Spleen (tissue), 11 donors: Measurements from ENCODE around the gene NEDD4. TPM values are rescaled to one million over a fixed set of nuclear protein-coding genes. Genes with fewer than 3 reads are reported as not detected.

Source experiments
- DNase-seq: peaks from one replicate; pipeline ENCODE4 v3.0.0-alpha.2; 2020
- H3K27ac ChIP-seq, 8 donors: fragments of 200-600 bp; sonication (generic) in 7 of 8; 1 replicate in 4 of 8; 2 replicates in 4 of 8; pipeline versions ENCODE4 v1.5.0 to v1.8.0; 2016 to 2021; ENCODE audit warnings: inconsistent platforms in 4 of 8, mild to moderate bottlenecking in 4 of 8, moderate library complexity in 1 of 8
- H3K27me3 ChIP-seq, 7 donors: fragments of 200-600 bp; sonication (generic) in 6 of 7; replicated peaks in 1 of 7; 1 replicate in 4 of 7; 2 replicates in 3 of 7; pipeline versions ENCODE4 v1.5.0 to v1.8.0; 2016 to 2021; ENCODE audit warnings: inconsistent platforms in 3 of 7, mild to moderate bottlenecking in 1 of 7
- H3K36me3 ChIP-seq, 6 donors: fragments of 200-600 bp; sonication (generic) in 5 of 6; 1 replicate in 4 of 6; 2 replicates in 2 of 6; pipeline versions ENCODE4 v1.5.0 to v1.8.0; 2016 to 2021; ENCODE audit warnings: inconsistent platforms in 2 of 6
- H3K4me1 ChIP-seq, 6 donors: fragments of 200-600 bp; sonication (generic) in 5 of 6; 1 replicate in 3 of 6; 2 replicates in 3 of 6; pipeline versions ENCODE4 v1.5.0 to v1.8.0; 2016 to 2021; ENCODE audit warnings: inconsistent platforms in 3 of 6
- H3K4me3 ChIP-seq, 8 donors: fragments of 200-600 bp; sonication (generic) in 7 of 8; 1 replicate in 4 of 8; 2 replicates in 4 of 8; pipeline versions ENCODE4 v1.5.0 to v1.8.0; 2016 to 2021; ENCODE audit warnings: inconsistent platforms in 4 of 8, mild to moderate bottlenecking in 4 of 8, moderate library complexity in 2 of 8
- H3K9me3 ChIP-seq, 8 donors: fragments of 200-600 bp; sonication (generic) in 7 of 8; 1 replicate in 4 of 8; 2 replicates in 4 of 8; pipeline versions ENCODE4 v1.5.0 to v1.8.0; 2016 to 2021; ENCODE audit warnings: inconsistent platforms in 4 of 8
- CTCF ChIP-seq, 11 experiments: fragments of 200-600 bp in 7 of 11; fragments of 450-650 bp in 4 of 11; sonication (generic) in 4 of 11; IDR thresholded peaks in 8 of 11; conservative IDR thresholded peaks in 3 of 11; 1 replicate in 7 of 11; 2 replicates in 4 of 11; pipeline versions ENCODE4 v1.4.0 to v1.8.0; 2016 to 2021; ENCODE audit warnings: antibody characterized with exemption in 11 of 11, inconsistent platforms in 4 of 11, mild to moderate bottlenecking in 1 of 11
- POLR2A ChIP-seq, 3 donors: fragments of 450-650 bp; IDR thresholded peaks; one replicate each; pipeline ENCODE4 v1.5.1; 2017; ENCODE audit warnings: antibody characterized with exemption in 3 of 3, mild to moderate bottlenecking in 1 of 3
- POLR2AphosphoS5 ChIP-seq, 3 donors: sonication (generic); formaldehyde crosslinking; IDR thresholded peaks; one replicate each; pipeline ENCODE4 v1.5.1; 2017; ENCODE audit warnings: antibody characterized with exemption in 3 of 3
- WGBS, 5 donors: extraction: QIAGEN DNeasy Blood & Tissue Kit in 3 of 5; methylation state at CpG; one replicate each; pipeline versions ENCODE4 v1.1.5 to v1.1.7; 2013 to 2018; 5-methylcytosine and 5-hydroxymethylcytosine counted together
- intact Hi-C: fragments of 100-400 bp; cut with DNase I; formaldehyde crosslinking; loops from one replicate; pipeline ENCODE4 v1.15.0; 2023; ENCODE audit warnings: low total_unique reads
- polyA plus RNA-seq, 3 donors: library from polyadenylated mRNA; stranded (reverse); fragments of 200-250 nt; gene quantifications; one replicate each; pipeline ENCODE4 v1.2.1, GENCODE V29; 2013
- total RNA-seq, 7 donors: library from RNA; depleted of rRNA in 3 of 7; stranded (reverse); fragments of >200 nt in 3 of 7; fragmentation: NEBNext Ultra II Directional in 4 of 7; extraction: Animal tissue kit (Norgen Biotek cat#: 25700) in 4 of 7; gene quantifications; one replicate each; pipeline versions ENCODE4 v1.1.0 to v1.2.1, GENCODE V29; 2016 to 2021
- donor health status: healthy with polysubstance abuse.
- donor health status: DM: no; HTN: no; CAD: no; lungs with moderate emphysema.
- donor health status: DM: no; HTN: no; CAD: no.
- donor health status: Bipolar disorder and iron deficiency.
- donor health status: healthy.
- donor health status: DM: no; HTN: no; CAD: no.
- donor health status: DM: yes; HTN: yes; CAD: no.

Gene NEDD4
- total and polyA plus RNA-seq, 10 donors: 1.5 to 22.0 (median 16.7) TPM

- Histone ChIP-seq H3K9me3 (no peaks in the 10 kb centered on the region), H3K36me3 (peaks cover 0 to 71% (median 2%) of the 10 kb centered on the region in 6 donors), H3K4me1 (no peaks in the 10 kb centered on the region), H3K4me3 (no peak overlapping the region), H3K27me3 (no peaks in the 10 kb centered on the region), H3K27ac (no peak overlapping the region)
- TF ChIP-seq POLR2AphosphoS5 (IDR thresholded peaks at IDR 0.05) (no peak), POLR2A (IDR thresholded peaks at IDR 0.05) (no peak), CTCF (IDR thresholded peaks at IDR 0.05 in 8 of 11, conservative IDR thresholded peaks at IDR 0.05 in 3 of 11) (no peak)
- DNase-seq: no peak
- 84 to 100% (median 88%) methylated on average over 1 of the region's 1 CpG for WGBS, 5 donors
- intact Hi-C loops: no loop called here
These were observed 133.7 kb downstream of the NEDD4 start for GRCh38 chr15:55859681-55860080.

- intact Hi-C loops: no loop called here
- no peak for DNase-seq
- TF ChIP-seq CTCF (IDR thresholded peaks at IDR 0.05 in 8 of 11, conservative IDR thresholded peaks at IDR 0.05 in 3 of 11) (no peak), POLR2A (IDR thresholded peaks at IDR 0.05) (no peak), POLR2AphosphoS5 (IDR thresholded peaks at IDR 0.05) (no peak)
- H3K27me3 ChIP-seq: no peaks in the 10 kb centered on the region
- H3K4me1 ChIP-seq: no peaks in the 10 kb centered on the region
- peaks cover 0 to 81% (median 2%) of the 10 kb centered on the region in 6 donors for H3K36me3 ChIP-seq
- H3K27ac ChIP-seq: no peak overlapping the region
- no peak overlapping the region for H3K4me3 ChIP-seq
- H3K9me3 ChIP-seq: no peaks in the 10 kb centered on the region
- WGBS, 5 donors: 90 to 96% (median 94%) methylated on average over 4 of the region's 4 CpGs
These were observed 134.8 kb downstream of the NEDD4 start for GRCh38 chr15:55858661-55859060.

GRCh38 chr15:55856506-55857164, 136.8 kb downstream of the NEDD4 start:
- WGBS, 5 donors: 51 to 67% (median 56%) methylated on average over 4 of the region's 4 CpGs
- no peak for TF ChIP-seq POLR2AphosphoS5 (IDR thresholded peaks at IDR 0.05)
- TF ChIP-seq CTCF (IDR thresholded peaks at IDR 0.05 in 8 of 11, conservative IDR thresholded peaks at IDR 0.05 in 3 of 11): no peak
- no peak for TF ChIP-seq POLR2A (IDR thresholded peaks at IDR 0.05)
- Histone ChIP-seq H3K36me3 (peaks cover 0 to 89% (median 0%) of the 10 kb centered on the region in 6 donors), H3K9me3 (no peaks in the 10 kb centered on the region), H3K4me1 (no peaks in the 10 kb centered on the region), H3K27me3 (no peaks in the 10 kb centered on the region), H3K27ac (no peak overlapping the region), H3K4me3 (no peak overlapping the region)
- DNase-seq: no peak
- intact Hi-C loops: no loop called here

- no peak for DNase-seq
- 86 to 96% (median 94%) methylated on average over 4 of the region's 4 CpGs for WGBS, 5 donors
- H3K27me3 ChIP-seq: no peaks in the 10 kb centered on the region
- peaks cover 0 to 93% (median 4%) of the 10 kb centered on the region in 6 donors for H3K36me3 ChIP-seq
- intact Hi-C loops: no loop called here
- H3K27ac ChIP-seq: no peak overlapping the region
- TF ChIP-seq POLR2AphosphoS5 (IDR thresholded peaks at IDR 0.05) (no peak), POLR2A (IDR thresholded peaks at IDR 0.05) (no peak), CTCF (IDR thresholded peaks at IDR 0.05 in 8 of 11, conservative IDR thresholded peaks at IDR 0.05 in 3 of 11) (no peak)
- H3K9me3 ChIP-seq: no peaks in the 10 kb centered on the region
- H3K4me1 ChIP-seq: no peaks in the 10 kb centered on the region
- H3K4me3 ChIP-seq: no peak overlapping the region
These were observed 140.3 kb downstream of the NEDD4 start for GRCh38 chr15:55853134-55853533.
